ENCODE results near the gene GJB1.

Gene GJB1

DNA sequence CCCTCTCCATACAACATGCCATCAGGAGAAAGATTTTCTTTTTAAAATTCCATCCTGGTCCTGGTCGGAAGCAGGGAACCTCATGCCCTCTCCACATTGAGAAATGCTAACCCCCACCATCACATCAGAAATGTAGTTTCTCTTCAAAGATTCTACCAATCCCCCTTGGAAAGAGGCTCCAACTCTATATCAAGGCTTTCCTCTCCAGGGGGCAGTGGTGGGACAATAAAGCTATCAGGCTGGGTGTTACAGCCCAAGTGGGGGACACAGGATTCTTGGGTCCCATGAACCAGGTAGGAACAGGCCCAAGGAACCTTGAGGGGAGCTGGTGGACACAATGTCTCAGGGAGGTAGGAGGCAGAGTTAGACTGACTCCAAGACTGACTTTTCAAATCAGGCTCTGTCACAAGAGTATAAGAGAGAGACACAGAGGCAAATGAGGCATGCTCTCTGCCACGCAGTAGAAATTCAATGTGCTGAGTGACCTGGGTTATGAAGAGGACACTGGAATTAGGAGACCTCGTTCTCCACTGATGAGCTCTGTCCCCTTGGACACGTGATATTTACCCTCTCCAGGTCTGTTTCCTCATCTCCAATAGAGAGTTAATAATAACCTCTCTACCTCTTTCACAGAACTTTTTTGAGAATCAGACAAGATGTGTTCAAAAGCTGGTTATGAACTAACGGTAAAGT is 4.5 kb downstream of the GJB1 start:
- H2BK15ac ChIP-seq (ENCODE audit: low read depth, poor library complexity, severe bottlenecking) = no peak overlapping the region
- H2AK5ac ChIP-seq (ENCODE audit: low read length, severe bottlenecking) = no peak overlapping the region
- no peak overlapping the region for H3K18ac ChIP-seq (ENCODE audit: low read depth in 1 of 2, low read length in 2 of 2)
- no peak overlapping the region for H2BK12ac ChIP-seq (ENCODE audit: low read length in 2 of 2)
- peaks cover 4% of the 10 kb centered on the region for H3K9me3 ChIP-seq (ENCODE audit: control insufficient read depth, low read length)
- H2BK5ac ChIP-seq (ENCODE audit: low read depth, low read length, poor library complexity, severe bottlenecking) = no peak overlapping the region
- no peaks in the 10 kb centered on the region for H3K79me1 ChIP-seq (replicated peaks; ENCODE audit: low read length, poor library complexity, severe bottlenecking)
- no peak overlapping the region for H4K91ac ChIP-seq (ENCODE audit: low read length)
- no peak overlapping the region for H2BK120ac ChIP-seq (ENCODE audit: low read depth, low read length)
- 97% methylated on average over 2 of the region's 5 CpGs for WGBS
- H3K9ac ChIP-seq (ENCODE audit: low read length) = no peak overlapping the region
- no peak overlapping the region for H3K4me2 ChIP-seq (ENCODE audit: low read length, poor library complexity, severe bottlenecking)
- no peak overlapping the region for H3K4me3 ChIP-seq (ENCODE audit: insufficient read depth in 1 of 2, low read depth in 1 of 2, low read length in 2 of 2)
- DNase-seq = no peak
- H3K36me3 ChIP-seq (ENCODE audit: control insufficient read depth in 1 of 2, insufficient read depth in 2 of 2, low read depth in 1 of 2, low read length in 2 of 2) = no peaks in the 10 kb centered on the region
- H3K23ac ChIP-seq (ENCODE audit: low read length in 2 of 2) = no peak overlapping the region
- no peak overlapping the region for H3K4ac ChIP-seq (ENCODE audit: low read depth in 1 of 2, low read length in 2 of 2)
- H2AFZ ChIP-seq (ENCODE audit: low read depth, low read length) = no peak overlapping the region
- no peak overlapping the region for H3K27ac ChIP-seq (ENCODE audit: low read length, poor library complexity, severe bottlenecking)
- no peak overlapping the region for H4K8ac ChIP-seq (ENCODE audit: low read length)
- H3K27me3 ChIP-seq (ENCODE audit: control insufficient read depth in 1 of 2, insufficient read depth in 1 of 2, low read length in 2 of 2) = peaks cover 0 to 39% of the 10 kb centered on the region in 2 experiments
- H3K14ac ChIP-seq (ENCODE audit: low read length in 2 of 2) = no peak overlapping the region
- peaks cover 2% of the 10 kb centered on the region for H3K4me1 ChIP-seq (ENCODE audit: control insufficient read depth, insufficient read depth, low read depth, low read length)

DNA sequence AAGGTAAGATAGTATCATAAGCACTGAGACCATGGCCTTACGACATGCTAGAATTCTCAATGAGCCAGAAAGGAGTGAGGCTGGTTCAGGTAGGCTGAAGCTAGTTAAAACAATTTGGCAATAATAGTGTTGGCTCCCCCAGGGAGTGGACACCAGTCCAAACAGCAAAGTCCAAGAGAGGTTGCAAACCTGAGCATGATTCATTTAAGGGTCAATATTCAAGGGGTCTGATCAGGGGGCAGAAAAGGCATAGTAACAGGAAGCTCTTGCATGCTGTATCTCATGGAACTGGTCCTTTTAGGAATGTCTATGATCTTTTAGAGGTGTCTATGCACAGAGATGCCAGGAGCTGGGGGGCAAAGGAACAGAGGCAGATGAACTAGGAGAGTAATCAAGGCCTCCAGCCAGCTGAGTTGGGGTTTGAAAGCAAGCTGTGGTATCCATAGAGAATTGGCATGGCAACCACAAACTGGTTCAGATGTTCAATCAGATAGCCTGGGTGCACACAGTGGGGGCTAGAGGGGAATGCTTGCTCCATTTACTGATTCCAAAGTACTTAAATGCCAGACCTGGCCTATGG is 5.1 kb downstream of the GJB1 start:
- Histone ChIP-seq H2BK5ac (ENCODE audit: low read depth, low read length, poor library complexity, severe bottlenecking) (no peak overlapping the region), H3K4me1 (ENCODE audit: control insufficient read depth, insufficient read depth, low read depth, low read length) (peaks cover 2% of the 10 kb centered on the region), H2BK15ac (ENCODE audit: low read depth, poor library complexity, severe bottlenecking) (no peak overlapping the region), H3K23ac (ENCODE audit: low read length in 2 of 2) (no peak overlapping the region), H2BK12ac (ENCODE audit: low read length in 2 of 2) (no peak overlapping the region), H3K9me3 (ENCODE audit: control insufficient read depth, low read length) (peaks cover 4% of the 10 kb centered on the region), H2AFZ (ENCODE audit: low read depth, low read length) (no peak overlapping the region), H3K4ac (ENCODE audit: low read depth in 1 of 2, low read length in 2 of 2) (no peak overlapping the region), H3K18ac (ENCODE audit: low read depth in 1 of 2, low read length in 2 of 2) (no peak overlapping the region), H3K4me2 (ENCODE audit: low read length, poor library complexity, severe bottlenecking) (no peak overlapping the region), H3K27me3 (ENCODE audit: control insufficient read depth in 1 of 2, insufficient read depth in 1 of 2, low read length in 2 of 2) (peaks cover 0 to 42% of the 10 kb centered on the region in 2 experiments), H4K8ac (ENCODE audit: low read length) (no peak overlapping the region), H3K36me3 (ENCODE audit: control insufficient read depth in 1 of 2, insufficient read depth in 2 of 2, low read depth in 1 of 2, low read length in 2 of 2) (no peaks in the 10 kb centered on the region), H3K27ac (ENCODE audit: low read length, poor library complexity, severe bottlenecking) (no peak overlapping the region), H4K91ac (ENCODE audit: low read length) (no peak overlapping the region), H2AK5ac (ENCODE audit: low read length, severe bottlenecking) (no peak overlapping the region), H2BK120ac (ENCODE audit: low read depth, low read length) (no peak overlapping the region), H3K9ac (ENCODE audit: low read length) (no peak overlapping the region), H3K14ac (ENCODE audit: low read length in 2 of 2) (no peak overlapping the region), H3K4me3 (ENCODE audit: insufficient read depth in 1 of 2, low read depth in 1 of 2, low read length in 2 of 2) (no peak overlapping the region), H3K79me1 (replicated peaks; ENCODE audit: low read length, poor library complexity, severe bottlenecking) (no peaks in the 10 kb centered on the region)
- 95% methylated on average over 1 of the region's 1 CpG for WGBS
- no peak for DNase-seq

- Histone ChIP-seq H2BK15ac (ENCODE audit: low read depth, poor library complexity, severe bottlenecking) (no peak overlapping the region), H3K14ac (ENCODE audit: low read length in 2 of 2) (no peak overlapping the region), H3K9ac (ENCODE audit: low read length) (no peak overlapping the region), H2BK5ac (ENCODE audit: low read depth, low read length, poor library complexity, severe bottlenecking) (no peak overlapping the region), H4K8ac (ENCODE audit: low read length) (no peak overlapping the region), H3K27ac (ENCODE audit: low read length, poor library complexity, severe bottlenecking) (no peak overlapping the region), H2AFZ (ENCODE audit: low read depth, low read length) (no peak overlapping the region), H3K36me3 (ENCODE audit: control insufficient read depth in 1 of 2, insufficient read depth in 2 of 2, low read depth in 1 of 2, low read length in 2 of 2) (peaks cover 8 to 9% of the 10 kb centered on the region in 2 experiments), H3K4ac (ENCODE audit: low read depth in 1 of 2, low read length in 2 of 2) (no peak overlapping the region), H2BK12ac (ENCODE audit: low read length in 2 of 2) (no peak overlapping the region), H3K27me3 (ENCODE audit: control insufficient read depth in 1 of 2, insufficient read depth in 1 of 2, low read length in 2 of 2) (peaks cover 0 to 39% of the 10 kb centered on the region in 2 experiments), H4K91ac (ENCODE audit: low read length) (no peak overlapping the region), H2AK5ac (ENCODE audit: low read length, severe bottlenecking) (no peak overlapping the region), H3K4me2 (ENCODE audit: low read length, poor library complexity, severe bottlenecking) (no peak overlapping the region), H3K79me1 (replicated peaks; ENCODE audit: low read length, poor library complexity, severe bottlenecking) (no peaks in the 10 kb centered on the region), H3K4me3 (ENCODE audit: insufficient read depth in 1 of 2, low read depth in 1 of 2, low read length in 2 of 2) (no peak overlapping the region), H3K9me3 (ENCODE audit: control insufficient read depth, low read length) (no peaks in the 10 kb centered on the region), H3K4me1 (ENCODE audit: control insufficient read depth, insufficient read depth, low read depth, low read length) (no peaks in the 10 kb centered on the region), H2BK120ac (ENCODE audit: low read depth, low read length) (no peak overlapping the region), H3K23ac (ENCODE audit: low read length in 2 of 2) (no peak overlapping the region), H3K18ac (ENCODE audit: low read depth in 1 of 2, low read length in 2 of 2) (no peak overlapping the region)
- WGBS = 97% methylated on average over 3 of the region's 3 CpGs
- no peak for DNase-seq
Observed at GRCh38 chrX:71235482-71235881, 12.5 kb downstream of the GJB1 start.

GRCh38 chrX:71236836-71237235 is 13.8 kb downstream of the GJB1 start:
- no peak overlapping the region for H3K27ac ChIP-seq (ENCODE audit: low read length, poor library complexity, severe bottlenecking)
- no peak overlapping the region for H2BK5ac ChIP-seq (ENCODE audit: low read depth, low read length, poor library complexity, severe bottlenecking)
- no peak overlapping the region for H3K18ac ChIP-seq (ENCODE audit: low read depth in 1 of 2, low read length in 2 of 2)
- H4K91ac ChIP-seq (ENCODE audit: low read length) = no peak overlapping the region
- H3K9me3 ChIP-seq (ENCODE audit: control insufficient read depth, low read length) = peaks cover 4% of the 10 kb centered on the region
- no peak overlapping the region for H3K4me2 ChIP-seq (ENCODE audit: low read length, poor library complexity, severe bottlenecking)
- peaks cover 22% of the 10 kb centered on the region in 2 experiments for H3K36me3 ChIP-seq (ENCODE audit: control insufficient read depth in 1 of 2, insufficient read depth in 2 of 2, low read depth in 1 of 2, low read length in 2 of 2)
- no peak overlapping the region for H2BK15ac ChIP-seq (ENCODE audit: low read depth, poor library complexity, severe bottlenecking)
- H3K14ac ChIP-seq (ENCODE audit: low read length in 2 of 2) = no peak overlapping the region
- peaks cover 0 to 34% of the 10 kb centered on the region in 2 experiments for H3K27me3 ChIP-seq (ENCODE audit: control insufficient read depth in 1 of 2, insufficient read depth in 1 of 2, low read length in 2 of 2)
- no peak overlapping the region for H3K4ac ChIP-seq (ENCODE audit: low read depth in 1 of 2, low read length in 2 of 2)
- no peak overlapping the region for H3K4me3 ChIP-seq (ENCODE audit: insufficient read depth in 1 of 2, low read depth in 1 of 2, low read length in 2 of 2)
- no peaks in the 10 kb centered on the region for H3K4me1 ChIP-seq (ENCODE audit: control insufficient read depth, insufficient read depth, low read depth, low read length)
- no peak overlapping the region for H3K9ac ChIP-seq (ENCODE audit: low read length)
- H3K23ac ChIP-seq (ENCODE audit: low read length in 2 of 2) = no peak overlapping the region
- no peak for DNase-seq
- WGBS = no CpG with 5 or more reads among the region's 1 CpG
- no peak overlapping the region for H2AK5ac ChIP-seq (ENCODE audit: low read length, severe bottlenecking)
- no peak overlapping the region for H2BK12ac ChIP-seq (ENCODE audit: low read length in 2 of 2)
- no peak overlapping the region for H4K8ac ChIP-seq (ENCODE audit: low read length)
- H2AFZ ChIP-seq (ENCODE audit: low read depth, low read length) = no peak overlapping the region
- H2BK120ac ChIP-seq (ENCODE audit: low read depth, low read length) = no peak overlapping the region
- H3K79me1 ChIP-seq (replicated peaks; ENCODE audit: low read length, poor library complexity, severe bottlenecking) = peaks cover 2% of the 10 kb centered on the region
